GM21381 (cell line): Measurements from ENCODE around the gene TAF4B.
"Not testable (repeated sequence)": the region's sequence is repeated elsewhere in the genome, so short reads cannot be mapped to it uniquely, and the experiment has no call there.

Experiments used
- ATAC-seq: cut with Tn5 transposase; IDR thresholded peaks from one replicate; pipeline ENCODE4 v1.9.1; 2021; ENCODE audit warnings: mild to moderate bottlenecking, moderate library complexity; ENCODE audit not compliant: unreplicated experiment

Gene TAF4B, protein sequence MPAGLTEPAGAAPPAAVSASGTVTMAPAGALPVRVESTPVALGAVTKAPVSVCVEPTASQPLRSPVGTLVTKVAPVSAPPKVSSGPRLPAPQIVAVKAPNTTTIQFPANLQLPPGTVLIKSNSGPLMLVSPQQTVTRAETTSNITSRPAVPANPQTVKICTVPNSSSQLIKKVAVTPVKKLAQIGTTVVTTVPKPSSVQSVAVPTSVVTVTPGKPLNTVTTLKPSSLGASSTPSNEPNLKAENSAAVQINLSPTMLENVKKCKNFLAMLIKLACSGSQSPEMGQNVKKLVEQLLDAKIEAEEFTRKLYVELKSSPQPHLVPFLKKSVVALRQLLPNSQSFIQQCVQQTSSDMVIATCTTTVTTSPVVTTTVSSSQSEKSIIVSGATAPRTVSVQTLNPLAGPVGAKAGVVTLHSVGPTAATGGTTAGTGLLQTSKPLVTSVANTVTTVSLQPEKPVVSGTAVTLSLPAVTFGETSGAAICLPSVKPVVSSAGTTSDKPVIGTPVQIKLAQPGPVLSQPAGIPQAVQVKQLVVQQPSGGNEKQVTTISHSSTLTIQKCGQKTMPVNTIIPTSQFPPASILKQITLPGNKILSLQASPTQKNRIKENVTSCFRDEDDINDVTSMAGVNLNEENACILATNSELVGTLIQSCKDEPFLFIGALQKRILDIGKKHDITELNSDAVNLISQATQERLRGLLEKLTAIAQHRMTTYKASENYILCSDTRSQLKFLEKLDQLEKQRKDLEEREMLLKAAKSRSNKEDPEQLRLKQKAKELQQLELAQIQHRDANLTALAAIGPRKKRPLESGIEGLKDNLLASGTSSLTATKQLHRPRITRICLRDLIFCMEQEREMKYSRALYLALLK

DNA sequence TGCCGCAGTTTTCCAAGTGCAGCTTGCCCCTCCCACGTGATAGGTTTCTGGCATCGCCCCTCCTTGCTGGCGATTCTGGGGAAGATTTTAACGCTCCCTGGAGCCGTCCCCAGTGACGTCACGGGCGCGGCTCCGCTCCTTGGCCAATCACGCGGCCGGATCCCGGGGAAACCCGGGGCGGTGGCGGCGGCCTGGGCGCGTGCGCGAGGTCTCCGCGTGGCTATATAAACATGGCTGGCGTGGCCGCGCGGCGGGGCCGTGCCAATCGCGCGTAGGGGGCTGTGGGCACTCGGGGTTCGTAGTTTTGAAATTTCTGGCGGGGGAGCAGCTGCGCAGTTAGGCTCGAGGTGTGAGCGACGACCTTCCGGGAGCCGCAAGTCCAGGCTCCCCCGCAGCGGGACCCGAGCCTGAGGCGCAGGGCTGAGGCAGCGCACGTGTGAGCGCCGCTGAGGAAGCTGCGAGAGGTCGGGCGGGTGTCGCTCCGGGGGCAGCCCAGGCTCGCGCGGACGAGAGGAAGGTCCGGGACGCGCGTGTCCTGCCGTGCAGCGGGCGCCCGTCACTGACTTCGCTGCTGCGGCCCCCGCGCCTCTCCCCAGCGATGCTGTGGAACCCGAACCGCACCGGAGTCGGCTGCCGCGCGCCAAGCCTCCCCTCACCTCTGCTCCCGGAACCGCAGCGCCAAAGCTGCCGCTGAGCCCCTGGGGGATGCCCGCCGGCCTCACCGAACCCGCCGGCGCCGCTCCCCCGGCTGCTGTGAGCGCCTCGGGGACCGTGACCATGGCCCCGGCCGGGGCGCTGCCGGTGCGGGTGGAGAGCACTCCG, at the start of gene TAF4B:
Gene TAF4B, plus strand, starts transcription at position 217 of the 822 bp plus-strand sequence. Its CDS starts 489 bp downstream, at position 706.
- ATAC-seq: peak; percentile 86

DNA sequence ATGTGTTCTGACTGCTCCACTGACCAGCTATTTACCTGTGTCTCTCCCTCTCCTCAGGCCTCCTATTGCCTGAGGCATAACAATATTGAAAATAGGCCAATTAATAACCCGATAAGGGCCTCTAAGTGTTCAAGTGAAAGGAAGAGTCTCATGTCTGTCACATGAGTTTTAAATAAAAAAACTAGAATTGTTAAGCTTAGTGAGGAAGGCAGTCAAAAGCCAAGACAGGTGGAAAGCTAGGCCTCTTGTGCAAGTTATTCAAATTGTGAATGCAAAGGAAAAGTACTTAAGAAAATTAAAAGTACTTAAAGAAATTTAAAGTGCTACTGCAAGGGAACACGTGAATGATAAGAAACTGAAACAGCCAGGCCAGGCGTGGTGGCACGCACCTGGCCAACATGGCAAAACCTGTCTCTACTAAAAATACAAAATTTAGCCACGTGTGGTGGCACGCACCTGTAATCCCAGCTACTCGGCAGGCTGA, 44.9 kb upstream of the TAF4B start:
- ATAC-seq: peak; percentile 43

DNA sequence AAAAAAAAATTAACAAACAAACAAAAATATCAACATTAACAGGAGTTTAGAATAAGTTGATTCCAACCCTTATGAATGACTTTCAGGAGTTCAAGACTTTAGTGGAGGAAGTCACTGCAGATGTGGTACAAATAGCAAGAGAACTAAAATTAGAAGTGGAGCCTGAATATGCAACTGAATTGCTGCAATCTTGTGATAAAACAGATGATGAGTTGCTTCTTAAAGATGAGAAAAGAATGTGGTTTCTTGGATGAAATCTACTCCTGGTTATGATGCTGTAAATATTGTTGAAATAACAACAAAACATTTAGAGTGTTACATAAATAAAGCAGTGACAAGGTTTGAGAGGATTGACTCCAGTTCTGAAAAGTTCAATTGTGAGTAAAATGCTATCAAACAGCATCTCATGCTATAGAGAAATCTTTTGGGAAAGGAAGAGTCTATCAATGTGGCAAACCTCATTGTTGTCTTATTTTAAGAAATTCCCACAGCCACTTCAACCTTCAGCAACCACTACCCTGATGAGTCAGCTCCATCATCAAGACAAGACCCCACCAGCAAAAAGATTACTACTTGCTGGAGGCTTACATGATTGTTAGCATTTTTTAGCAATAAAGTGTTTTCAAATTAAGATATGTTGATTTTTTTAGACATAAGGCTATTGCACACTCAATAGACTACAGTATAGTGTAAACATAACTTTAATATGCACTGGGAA, 42.7 kb upstream of the TAF4B start:
- ATAC-seq: no peak

DNA sequence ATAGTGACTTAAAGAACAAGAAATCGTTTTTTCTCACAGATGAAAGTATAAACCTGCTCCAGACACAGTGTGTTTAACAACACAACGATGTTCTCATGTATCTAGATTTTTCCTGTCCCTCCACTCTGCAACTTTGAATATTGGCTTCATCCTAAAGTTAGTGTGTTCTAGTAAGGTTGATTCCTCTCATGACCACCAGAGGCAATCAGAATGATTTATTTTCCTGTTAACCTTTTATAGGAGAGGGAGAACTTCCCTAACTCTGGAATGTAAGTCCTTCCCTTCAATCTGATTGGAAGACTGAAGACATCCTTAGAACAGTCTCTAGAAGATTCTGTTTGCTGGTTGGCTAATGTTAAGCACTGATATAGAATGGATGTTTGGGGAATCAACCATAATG, 41.0 kb upstream of the TAF4B start:
- no peak for ATAC-seq

DNA sequence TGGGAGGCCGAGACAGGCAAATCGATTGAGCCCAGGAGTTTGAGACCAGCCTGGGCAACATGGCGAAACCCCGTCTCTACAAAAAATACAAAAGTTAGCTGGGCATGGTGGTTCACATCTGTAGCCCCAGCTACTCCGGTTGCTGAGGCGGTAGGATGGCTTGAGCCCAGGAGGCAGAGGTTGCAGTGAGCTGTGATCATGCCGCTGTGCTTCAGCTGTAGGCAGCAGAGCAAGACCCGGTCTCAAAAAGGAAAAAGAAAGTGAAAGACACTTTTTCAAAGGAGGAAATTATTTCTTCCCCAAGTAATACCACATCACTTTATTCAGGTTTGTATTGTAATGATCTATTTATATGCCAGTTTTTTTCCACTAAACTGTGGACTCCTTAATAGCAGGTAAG, 35.7 kb upstream of the TAF4B start:
- ATAC-seq: peak; percentile 81

DNA sequence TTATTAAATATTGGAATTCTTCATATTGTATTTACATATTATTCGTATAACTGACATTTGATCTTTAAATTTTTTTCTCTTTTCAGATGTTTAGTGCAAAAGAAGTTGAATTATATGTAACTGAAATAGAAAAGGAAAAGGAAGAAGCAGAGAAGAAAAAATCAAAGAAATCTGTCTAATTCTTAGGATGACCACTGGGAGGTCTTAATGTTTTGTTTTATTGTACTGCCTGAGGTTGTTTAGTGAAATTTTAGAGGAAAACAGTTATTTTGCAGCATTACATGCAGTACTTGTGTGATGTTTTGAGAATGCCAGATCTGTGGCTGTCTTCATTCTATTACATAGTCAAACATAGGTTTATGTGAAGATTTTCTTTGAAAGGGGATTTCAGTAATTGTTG, 34.0 kb upstream of the TAF4B start:
- no peak for ATAC-seq

DNA sequence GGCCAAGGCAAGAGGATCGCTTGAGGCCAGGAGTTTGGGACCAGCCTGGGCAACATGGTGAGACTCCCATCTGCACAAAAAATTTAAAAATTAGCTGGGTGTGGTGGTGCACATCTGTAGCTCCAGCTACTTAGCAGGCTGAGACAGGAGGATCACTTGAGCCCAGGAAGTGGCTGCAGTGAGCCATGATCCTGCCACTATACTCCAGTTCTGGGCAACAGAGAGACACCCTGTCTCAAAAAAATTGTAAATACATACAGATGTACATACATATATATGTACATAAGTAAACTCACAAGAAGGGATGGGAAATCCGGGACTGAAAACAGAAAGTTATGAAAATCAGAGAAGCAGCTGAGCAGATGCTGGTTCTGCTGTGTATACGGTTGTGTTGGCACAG, 29.6 kb upstream of the TAF4B start:
- ATAC-seq: no peak

DNA sequence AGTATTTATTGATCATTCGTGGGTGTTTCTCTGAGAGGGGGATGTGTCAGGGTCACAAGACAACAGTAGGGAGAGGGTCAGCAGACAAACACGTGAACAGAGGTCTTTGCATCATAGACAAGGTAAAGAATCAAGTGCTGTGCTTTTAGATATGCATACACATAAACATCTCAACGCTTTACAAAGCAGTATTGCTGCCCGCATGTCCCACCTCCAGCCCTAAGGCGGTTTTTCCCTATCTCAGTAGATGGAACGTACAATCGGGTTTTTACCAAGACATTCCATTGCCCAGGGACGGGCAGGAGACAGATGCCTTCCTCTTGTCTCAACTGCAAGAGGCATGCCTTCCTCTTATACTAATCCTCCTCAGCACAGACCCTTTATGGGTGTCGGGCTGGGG, 24.2 kb upstream of the TAF4B start:
- not testable (repeated sequence) for ATAC-seq

DNA sequence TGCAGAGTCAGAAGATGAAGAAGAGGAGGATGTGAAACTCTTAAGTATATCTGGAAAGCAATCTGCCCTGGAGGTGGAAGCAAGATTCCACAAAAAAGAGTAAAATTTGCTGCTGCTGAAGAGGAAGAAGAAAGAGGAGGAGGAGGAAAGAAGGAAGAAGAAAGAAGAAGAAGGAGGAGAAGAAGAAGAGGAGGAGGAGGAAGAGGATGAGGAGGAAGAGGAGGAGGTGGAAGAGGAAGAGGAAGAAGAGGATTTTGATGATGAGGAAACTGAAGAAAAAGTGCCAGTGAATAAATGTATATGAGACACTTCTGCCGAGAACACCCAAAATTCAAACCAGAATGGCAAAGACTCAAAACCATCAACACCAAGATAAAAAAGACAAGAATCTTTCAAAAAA, 20.9 kb upstream of the TAF4B start:
- no peak for ATAC-seq

DNA sequence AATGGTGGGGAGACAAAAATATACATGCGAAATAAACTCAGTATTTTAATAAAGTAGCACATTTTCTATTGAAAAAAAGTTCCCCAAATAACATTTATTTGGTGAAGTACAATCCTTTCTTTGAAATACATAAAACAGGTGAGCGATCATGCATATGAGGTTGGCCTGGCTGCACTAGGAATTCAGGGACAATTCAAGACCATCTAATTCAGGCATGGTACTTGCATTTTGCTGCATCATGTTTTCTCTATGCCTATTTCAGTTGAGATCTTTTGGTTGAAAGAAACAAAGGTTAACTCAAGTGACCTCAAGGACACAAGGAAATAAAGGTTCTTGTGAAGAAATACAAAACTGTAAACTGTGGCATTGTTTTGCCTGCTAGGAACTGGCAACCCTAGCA, 19.8 kb upstream of the TAF4B start:
- no peak for ATAC-seq

DNA sequence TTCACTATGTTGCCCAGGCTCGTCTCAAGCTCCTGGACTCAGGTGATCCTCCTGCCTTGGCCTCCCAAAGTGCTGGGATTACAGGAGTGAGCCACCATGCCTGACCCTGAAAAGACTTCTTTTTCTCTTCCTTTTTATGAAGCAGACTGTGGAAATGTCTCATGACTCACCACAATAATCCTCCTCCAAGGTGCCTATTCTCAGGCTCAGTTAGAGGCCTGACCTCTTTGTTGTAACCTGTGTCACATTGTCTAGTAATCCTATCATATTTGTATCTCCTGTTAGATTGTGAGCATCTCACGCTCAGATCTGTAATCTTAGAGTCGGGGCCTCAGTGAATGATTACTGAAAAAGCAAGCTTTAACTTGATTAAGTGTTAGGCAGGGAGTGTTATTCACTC, 18.3 kb upstream of the TAF4B start:
- ATAC-seq: no peak

DNA sequence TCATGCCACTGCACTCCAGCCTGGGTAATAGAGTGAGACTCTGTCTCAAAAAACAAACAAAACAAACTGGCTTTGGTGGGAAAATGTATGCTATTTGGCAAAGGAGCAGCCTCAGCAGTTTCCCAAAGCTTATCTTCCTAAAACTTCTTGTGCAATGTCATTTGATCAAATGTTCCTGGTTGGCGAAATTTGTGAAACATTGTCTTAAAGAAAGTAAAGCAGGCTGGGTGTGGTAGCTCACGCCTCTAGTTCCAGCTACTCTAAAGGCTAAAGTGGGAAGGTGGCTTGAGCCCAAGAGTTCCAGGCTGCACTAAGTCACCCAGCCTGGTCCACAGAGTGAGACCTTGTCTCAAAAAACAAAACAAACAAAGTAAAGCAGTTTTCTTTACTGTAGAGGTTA, 17.3 kb upstream of the TAF4B start:
- ATAC-seq: no peak

DNA sequence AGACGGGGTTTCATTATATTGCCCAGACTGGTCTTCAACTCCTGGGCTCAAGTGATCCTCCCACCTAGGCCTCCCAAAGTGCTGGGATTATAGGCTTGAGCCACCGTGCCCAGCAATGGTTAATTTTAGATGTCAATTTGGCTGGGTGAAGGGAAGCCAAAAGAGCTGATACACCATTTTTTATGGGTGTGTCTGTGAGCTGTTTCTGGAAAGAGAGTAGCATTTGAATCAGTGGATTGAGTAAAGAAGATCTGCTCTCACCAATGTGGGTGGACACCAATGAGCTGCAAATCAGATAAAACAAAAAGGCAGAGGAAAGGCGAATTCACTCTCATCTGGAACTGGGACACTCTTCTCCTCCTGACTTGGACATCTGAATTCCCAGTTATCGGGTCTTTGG, 16.1 kb upstream of the TAF4B start:
- ATAC-seq: no peak

DNA sequence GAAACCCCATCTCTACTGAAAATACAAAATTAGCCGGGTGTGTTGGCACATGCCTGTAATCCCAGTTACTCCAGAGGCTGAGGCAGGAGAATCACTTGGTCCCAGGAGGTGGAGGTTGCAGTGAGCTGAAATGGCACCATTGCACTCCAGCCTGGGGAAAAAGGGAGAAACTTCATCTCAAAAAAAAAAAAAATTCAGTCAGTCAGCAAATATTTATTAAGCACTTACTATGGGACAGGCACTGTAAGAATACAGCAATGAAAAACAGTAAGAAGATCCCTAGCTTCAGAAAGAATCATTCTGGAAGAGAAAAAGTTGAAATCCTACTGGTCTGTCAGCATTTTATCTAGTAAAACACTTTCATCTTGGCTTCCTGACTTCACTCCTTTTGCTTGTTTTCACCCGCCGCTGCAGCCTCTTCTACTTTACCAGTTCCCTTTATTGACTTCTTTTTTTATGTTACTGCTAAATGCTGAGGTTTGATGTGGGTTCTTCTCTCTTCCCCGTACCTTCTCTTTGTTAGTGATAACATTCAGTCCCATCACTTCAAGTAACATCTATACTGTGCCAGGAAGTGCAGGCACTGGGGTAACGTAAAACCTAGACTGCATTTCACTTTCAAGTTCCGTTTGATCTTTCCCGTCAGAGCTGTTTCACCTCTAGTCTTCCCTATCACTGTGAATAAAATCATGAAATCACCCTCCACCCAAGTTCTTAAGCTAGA, 10.8 kb upstream of the TAF4B start:
- peak; percentile 96 for ATAC-seq

DNA sequence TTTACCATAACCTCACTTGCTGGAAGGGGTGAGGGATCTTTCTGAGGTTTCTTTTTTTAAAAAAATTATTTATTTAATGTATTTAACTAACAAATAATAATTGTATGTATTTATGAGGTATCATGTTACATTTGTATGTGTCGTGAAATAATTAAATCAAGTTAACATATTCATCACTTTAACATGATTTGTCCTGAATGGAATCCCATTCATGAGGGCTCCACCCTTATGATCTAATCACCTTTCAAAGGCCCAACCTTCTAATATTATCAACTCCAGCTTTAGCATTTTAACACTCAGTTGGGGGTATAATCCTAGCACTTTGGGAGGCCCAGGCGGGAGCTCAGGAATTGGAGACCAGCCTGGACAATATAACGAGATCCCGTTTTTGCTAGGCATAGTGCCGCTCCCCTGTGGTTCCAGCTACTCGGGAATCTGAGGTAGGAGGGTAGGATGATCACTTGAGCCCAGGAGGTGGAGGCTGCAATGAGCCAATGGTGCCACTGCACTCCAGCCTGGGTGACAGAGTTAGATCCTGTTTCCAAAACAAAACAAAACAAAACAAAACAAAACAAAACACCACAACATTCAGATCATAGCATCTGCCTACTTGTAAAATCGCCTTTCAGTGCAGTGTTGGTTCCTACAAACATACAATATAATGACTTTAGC, 1.1 kb upstream of the TAF4B start:
- ATAC-seq: no peak

DNA sequence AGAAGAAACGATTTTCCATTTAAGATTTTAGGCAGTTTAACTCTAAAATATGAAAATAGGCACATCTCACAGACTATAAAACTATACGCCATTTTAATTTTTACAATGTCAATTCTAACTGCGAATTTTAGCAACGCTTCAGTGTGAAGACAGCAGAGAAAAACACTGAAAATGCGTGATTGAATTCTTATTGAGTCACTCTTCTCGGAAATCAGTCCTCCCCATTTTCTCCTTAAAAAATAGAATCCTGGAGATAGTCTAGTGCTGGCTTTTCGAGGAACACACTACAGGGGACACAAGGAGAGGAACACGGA, 373 bp upstream of the TAF4B start:
- ATAC-seq: no peak

DNA sequence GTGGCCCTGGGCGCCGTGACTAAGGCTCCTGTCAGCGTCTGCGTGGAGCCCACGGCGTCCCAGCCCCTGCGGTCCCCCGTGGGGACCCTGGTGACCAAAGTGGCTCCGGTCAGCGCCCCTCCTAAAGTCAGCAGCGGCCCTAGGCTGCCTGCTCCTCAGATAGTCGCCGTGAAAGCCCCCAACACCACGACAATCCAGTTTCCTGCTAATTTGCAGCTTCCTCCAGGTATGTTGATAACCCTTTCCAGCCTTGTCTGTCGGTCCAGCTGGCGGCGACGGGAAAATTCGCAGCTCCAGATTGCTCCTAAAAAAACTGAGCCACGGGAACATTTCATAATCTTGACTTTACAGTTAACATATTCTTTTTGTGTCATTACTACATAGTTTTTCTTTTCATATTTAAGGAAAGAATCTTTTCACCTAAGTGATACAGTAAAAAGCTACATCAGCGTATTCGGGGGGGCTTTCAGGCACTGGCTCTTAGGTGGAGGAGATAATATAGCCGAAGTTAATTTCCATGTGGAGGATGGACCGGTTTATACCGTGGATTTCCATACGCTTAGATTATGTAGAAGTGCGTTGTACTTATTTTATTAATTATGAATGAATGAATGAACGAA, 916 bp downstream of the TAF4B start:
- ATAC-seq: no peak

DNA sequence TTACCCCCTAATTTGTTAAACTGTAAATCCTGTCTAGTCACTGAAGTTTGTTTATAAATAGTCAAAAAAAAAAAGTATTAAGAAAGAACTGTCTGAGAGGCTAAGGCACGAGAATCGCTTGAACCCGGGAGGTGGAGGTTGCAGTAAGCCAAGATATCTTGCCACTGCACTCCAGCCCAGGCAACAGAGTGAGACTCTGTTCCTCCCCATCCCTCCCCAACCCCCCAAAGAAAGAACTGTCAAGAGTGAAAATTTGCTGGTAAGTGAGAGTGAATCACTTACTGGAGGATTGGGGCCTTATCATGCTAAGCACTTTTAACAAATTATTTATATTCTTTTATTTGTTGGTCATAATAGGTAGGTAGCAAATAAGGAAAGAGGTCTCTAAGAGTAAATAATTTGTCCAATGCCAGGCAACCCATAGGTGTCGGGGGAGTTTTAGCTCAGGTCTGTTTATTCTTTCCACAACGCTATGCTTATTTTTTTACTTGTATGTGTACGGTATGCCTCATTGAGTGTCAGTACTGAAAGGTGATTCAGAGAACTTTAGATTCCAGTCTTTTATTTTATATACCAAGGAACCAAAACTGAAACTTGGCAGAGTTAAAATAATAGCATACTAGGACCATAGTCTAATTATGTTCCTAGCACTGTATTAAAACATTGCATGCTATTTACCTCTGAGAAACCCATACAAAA, 2.5 kb downstream of the TAF4B start:
- ATAC-seq: no peak
